ENCODE results near the gene CMSS1.

Gene CMSS1

DNA sequence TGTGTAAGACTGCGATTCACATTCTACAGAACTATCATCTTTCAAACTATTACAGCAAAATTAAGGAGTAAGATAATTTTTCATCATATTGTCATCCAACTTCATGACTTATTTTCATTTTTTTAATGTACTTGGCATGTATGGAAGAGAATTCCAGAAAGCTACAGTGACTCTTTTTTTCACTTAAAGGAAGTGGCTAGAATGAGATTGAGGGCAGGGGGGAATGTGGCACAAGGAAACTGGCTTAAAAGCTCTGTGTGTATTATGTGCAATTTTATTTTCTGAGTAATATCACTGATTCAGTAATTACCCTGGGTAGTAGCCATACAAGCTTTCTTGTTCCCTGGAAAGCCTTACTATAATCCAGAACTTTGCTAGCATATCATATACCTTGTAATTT, 202.1 kb downstream of the CMSS1 start:
- H3K27me3 Mint-ChIP-seq (ENCODE audit: low read depth) = no peaks in the 10 kb centered on the region
- TF ChIP-seq CTCF (IDR thresholded peaks at IDR 0.05; ENCODE audit: unreplicated experiment in 3 of 3) = no peak
- H3K36me3 Mint-ChIP-seq (ENCODE audit: low read depth) = peaks cover 5% of the 10 kb centered on the region

GRCh38 chr3:100020876-100021644, 203.4 kb downstream of the CMSS1 start:
- H3K36me3 Mint-ChIP-seq (ENCODE audit: low read depth) = no peaks in the 10 kb centered on the region
- peaks cover 42% of the 10 kb centered on the region for H3K4me1 Mint-ChIP-seq
- no peak overlapping the region for H3K4me3 Mint-ChIP-seq
- peaks cover 3% of the 10 kb centered on the region for H3K9me3 Mint-ChIP-seq
- no peaks in the 10 kb centered on the region for H3K27me3 Mint-ChIP-seq (ENCODE audit: low read depth)
- TF ChIP-seq CTCF (IDR thresholded peaks at IDR 0.05; ENCODE audit: unreplicated experiment in 3 of 3) = no peak
- peak overlapping the region in 1 of 3 experiments; percentile 53 for H3K27ac Mint-ChIP-seq

More for the DNA sequence above, 202.1 kb downstream of the CMSS1 start:
- Mint-ChIP-seq H3K27ac (peak overlapping the region; percentile 13 to 62 (median 55)), H3K4me3 (no peak overlapping the region), H3K4me1 (peaks cover 38% of the 10 kb centered on the region), H3K9me3 (peaks cover 7% of the 10 kb centered on the region)

GRCh38 chr3:100022506-100022905, 204.8 kb downstream of the CMSS1 start:
- Mint-ChIP-seq H3K4me1 (peaks cover 42% of the 10 kb centered on the region), H3K36me3 (ENCODE audit: low read depth) (no peaks in the 10 kb centered on the region), H3K4me3 (no peak overlapping the region), H3K9me3 (no peaks in the 10 kb centered on the region), H3K27ac (peak overlapping the region in 2 of 3 experiments; percentile 7 to 53), H3K27me3 (ENCODE audit: low read depth) (no peaks in the 10 kb centered on the region)
- TF ChIP-seq CTCF (IDR thresholded peaks at IDR 0.05; ENCODE audit: unreplicated experiment in 3 of 3) = no peak

DNA sequence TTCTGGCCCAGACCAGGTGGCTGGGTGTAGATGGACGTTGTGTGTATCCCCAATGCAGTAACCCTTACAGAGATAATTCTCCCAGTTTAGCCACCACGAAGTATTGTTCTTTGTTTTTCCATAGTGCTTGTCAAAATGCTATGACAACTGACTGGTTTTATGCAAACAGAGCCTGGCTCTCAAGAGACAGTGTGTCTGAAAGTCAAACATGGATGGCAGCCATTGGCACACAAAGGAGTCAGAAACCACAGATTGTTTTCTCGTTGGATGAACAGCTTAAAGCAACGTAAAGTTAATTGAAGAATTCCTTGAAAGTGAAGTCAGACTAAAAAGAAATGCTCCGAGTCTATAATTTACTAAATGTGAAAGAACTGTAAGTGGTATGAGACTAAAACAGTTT, 205.5 kb downstream of the CMSS1 start:
- Mint-ChIP-seq H3K4me3 (no peak overlapping the region), H3K4me1 (peaks cover 42% of the 10 kb centered on the region), H3K36me3 (ENCODE audit: low read depth) (no peaks in the 10 kb centered on the region), H3K9me3 (no peaks in the 10 kb centered on the region), H3K27me3 (ENCODE audit: low read depth) (no peaks in the 10 kb centered on the region), H3K27ac (peak overlapping the region in 2 of 3 experiments; percentile 21 to 86)
- no peak for TF ChIP-seq CTCF (IDR thresholded peaks at IDR 0.05; ENCODE audit: unreplicated experiment in 3 of 3)

GRCh38 chr3:100023595-100023994, 205.9 kb downstream of the CMSS1 start:
- H3K36me3 Mint-ChIP-seq (ENCODE audit: low read depth) = no peaks in the 10 kb centered on the region
- TF ChIP-seq CTCF (IDR thresholded peaks at IDR 0.05; ENCODE audit: unreplicated experiment in 3 of 3) = no peak
- peak overlapping the region in 2 of 3 experiments; percentile 21 to 86 for H3K27ac Mint-ChIP-seq
- no peak overlapping the region for H3K4me3 Mint-ChIP-seq
- peaks cover 42% of the 10 kb centered on the region for H3K4me1 Mint-ChIP-seq
- H3K27me3 Mint-ChIP-seq (ENCODE audit: low read depth) = no peaks in the 10 kb centered on the region
- no peaks in the 10 kb centered on the region for H3K9me3 Mint-ChIP-seq

All from nephron (organoid).